ENCODE results near the gene HADHA.

DNA sequence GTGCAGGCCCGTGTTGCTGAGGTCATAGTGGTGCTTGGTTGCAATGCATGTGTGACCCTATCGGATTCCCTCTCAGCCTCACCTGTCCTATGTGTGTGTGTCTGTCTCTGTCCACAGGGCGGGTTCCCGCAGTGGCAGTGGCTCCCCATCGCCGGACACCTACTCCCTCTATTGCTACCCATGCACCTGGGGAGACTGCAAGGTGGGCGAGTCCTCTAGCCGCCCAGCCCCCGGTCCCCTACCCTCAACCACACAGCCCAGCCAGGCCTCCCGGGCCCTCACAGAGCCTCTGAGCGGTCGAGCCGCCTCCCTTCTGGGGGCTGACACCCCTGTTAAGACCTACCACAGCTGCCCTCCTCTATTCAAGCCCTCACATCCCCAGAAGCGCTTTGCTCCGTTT, 57.3 kb downstream of the HADHA start:
- TF ChIP-seq EZH2 (IDR thresholded peaks at IDR 0.05; ENCODE audit: low read length, unreplicated experiment) (no peak), EZH2phosphoT487 (IDR thresholded peaks at IDR 0.05; ENCODE audit: borderline replicate concordance, low read length) (no peak)
- TF ChIP-seq, protein P1, sequence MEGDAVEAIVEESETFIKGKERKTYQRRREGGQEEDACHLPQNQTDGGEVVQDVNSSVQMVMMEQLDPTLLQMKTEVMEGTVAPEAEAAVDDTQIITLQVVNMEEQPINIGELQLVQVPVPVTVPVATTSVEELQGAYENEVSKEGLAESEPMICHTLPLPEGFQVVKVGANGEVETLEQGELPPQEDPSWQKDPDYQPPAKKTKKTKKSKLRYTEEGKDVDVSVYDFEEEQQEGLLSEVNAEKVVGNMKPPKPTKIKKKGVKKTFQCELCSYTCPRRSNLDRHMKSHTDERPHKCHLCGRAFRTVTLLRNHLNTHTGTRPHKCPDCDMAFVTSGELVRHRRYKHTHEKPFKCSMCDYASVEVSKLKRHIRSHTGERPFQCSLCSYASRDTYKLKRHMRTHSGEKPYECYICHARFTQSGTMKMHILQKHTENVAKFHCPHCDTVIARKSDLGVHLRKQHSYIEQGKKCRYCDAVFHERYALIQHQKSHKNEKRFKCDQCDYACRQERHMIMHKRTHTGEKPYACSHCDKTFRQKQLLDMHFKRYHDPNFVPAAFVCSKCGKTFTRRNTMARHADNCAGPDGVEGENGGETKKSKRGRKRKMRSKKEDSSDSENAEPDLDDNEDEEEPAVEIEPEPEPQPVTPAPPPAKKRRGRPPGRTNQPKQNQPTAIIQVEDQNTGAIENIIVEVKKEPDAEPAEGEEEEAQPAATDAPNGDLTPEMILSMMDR (conservative IDR thresholded peaks at IDR 0.05; ENCODE audit: low read depth, low read length), result no peak
